Posterior vena cava (tissue), 2 donors: ENCODE results near the gene C12orf76. TPM values are rescaled to one million over a fixed set of nuclear protein-coding genes. Genes with fewer than 3 reads are reported as not detected.
"Not testable (repeated sequence)": the region's sequence is repeated elsewhere in the genome, so short reads cannot be mapped to it uniquely, and the experiment has no call there.

ENCODE experiments used
- DNase-seq: peaks from one replicate; pipeline ENCODE4 v3.0.0-alpha.2; 2020; ENCODE audit warnings: low spot score
- intact Hi-C, 2 donors: fragments of 100-400 bp; cut with DNase I; formaldehyde crosslinking; loops; one replicate each; pipeline versions ENCODE4 v1.14.1 to v1.14.2; 2022 to 2023
- total RNA-seq, 2 donors: library from RNA; stranded (reverse); fragmentation: NEBNext Ultra II Directional; extraction: Animal tissue kit (Norgen Biotek cat#: 25700); gene quantifications; one replicate each; pipeline ENCODE4 v1.2.1, GENCODE V29; 2021
- donor health status: DM: yes; HTN: yes; CAD: no.
- donor health status: DM: yes; HTN: yes; CAD: no.

Gene C12orf76
- total RNA-seq, 2 donors from 2014 or later: 6.7 to 9.2 TPM

GRCh38 chr12:110035534-110036104 lies 12.7 kb downstream of the C12orf76 start:
- DNase-seq: no peak
- intact Hi-C loops: no loop called here

DNA sequence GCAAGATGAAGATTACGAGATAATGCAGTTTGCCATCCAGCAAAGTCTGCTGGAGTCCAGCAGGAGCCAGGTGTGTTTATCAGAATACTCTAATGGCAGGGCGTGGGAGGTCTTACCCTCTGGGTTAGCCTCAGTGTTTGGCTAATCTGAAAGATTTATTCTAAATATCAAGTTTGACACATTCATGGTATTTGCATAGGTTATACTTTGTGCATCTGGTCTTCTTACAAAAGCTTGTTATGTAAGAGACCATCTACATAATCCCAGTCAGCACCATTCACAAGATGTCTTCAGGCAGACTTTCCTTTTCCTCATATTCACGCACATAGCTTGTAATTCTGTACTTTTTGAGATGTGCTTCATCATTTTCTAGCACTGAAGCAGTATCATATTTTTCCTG lies 14.4 kb downstream of the C12orf76 start:
- DNase-seq: no peak
- intact Hi-C loops: no loop called here

GRCh38 chr12:110029290-110029815 lies 19.0 kb downstream of the C12orf76 start:
- no peak for DNase-seq
- intact Hi-C loops: no loop called here

DNA sequence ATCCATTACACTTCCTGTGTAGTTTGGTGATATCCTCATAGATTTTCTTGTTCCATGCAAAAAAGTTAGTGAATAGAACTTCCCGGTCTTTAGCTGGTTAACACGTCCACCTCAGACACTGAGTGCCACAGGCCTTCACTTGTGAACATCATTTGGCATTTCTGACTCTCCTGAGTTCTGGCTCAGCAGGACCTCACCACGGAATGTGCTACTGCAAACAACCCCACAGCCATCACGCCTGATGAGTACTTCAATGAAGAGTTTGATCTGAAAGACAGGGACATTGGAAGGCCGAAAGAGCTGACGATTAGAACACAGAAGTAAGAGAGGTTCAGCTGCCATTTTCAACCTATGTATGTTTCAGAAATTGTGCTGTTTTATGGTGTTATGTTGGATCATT lies 20.0 kb downstream of the C12orf76 start:
- DNase-seq: no peak
- intact Hi-C loops: no loop called here

DNA sequence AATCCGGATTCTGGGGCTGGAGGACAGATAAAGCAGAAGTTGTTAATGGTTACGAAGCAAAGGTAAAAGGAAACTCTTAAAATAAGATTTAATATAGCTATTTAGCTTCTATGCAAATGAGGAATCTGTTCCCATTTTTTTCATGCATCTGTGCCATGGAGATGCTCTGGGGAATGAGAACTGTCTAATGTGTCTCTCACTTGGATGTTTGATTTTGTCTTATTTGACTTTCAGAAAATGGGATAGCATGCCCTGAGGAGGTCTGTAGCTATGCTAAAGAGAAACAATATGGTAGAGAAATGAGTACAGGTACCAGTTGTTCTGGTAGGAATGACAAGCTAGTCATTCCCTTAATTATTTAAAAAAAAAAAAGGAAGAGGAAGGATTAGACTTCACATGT lies 24.3 kb downstream of the C12orf76 start:
- no peak for DNase-seq
- intact Hi-C loops: no loop called here

DNA sequence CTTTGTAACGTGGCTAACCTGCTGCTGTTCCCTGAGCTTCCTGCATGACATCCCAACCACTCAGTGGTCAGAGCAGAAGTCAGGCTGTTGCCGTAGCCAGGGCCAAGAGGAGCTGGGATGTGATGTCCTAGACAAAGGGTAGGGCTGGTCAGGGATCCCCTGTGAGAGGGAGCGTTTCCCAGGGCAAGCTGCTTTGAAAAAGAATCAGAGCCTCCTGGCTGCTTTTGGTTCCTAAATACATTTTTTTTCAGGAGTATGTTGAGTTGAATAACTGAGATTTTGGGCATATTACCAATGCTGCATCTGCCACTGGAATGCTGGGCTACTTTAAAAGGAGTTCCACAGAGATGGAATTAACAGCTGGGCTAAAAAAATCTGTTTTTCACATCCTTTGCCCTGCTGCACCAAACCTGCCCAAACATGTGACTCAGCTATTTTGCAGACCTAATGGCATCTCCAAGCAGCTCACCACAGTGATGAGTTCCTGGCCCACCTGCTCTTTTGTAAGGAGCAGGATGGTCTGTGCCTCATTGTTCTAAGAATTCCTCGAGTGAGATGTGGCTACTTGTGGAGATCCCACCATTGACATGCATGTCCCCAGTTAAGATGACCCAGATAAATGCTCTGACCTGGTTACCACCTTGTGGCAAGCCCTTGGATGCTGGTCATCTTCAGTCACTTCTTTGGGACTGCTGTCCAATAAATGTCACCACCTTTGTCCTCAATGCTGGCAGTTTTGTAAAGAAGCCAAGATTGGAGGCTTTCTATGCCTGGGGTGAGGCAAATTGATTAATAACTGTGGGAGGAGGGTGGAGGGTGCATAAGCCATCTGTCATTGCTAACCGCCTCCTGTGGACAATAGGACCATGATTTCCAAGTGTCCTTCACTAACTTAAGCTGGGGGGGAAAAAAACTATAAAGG lies 25.0 kb downstream of the C12orf76 start:
- intact Hi-C loops: no loop called here
- no peak for DNase-seq

DNA sequence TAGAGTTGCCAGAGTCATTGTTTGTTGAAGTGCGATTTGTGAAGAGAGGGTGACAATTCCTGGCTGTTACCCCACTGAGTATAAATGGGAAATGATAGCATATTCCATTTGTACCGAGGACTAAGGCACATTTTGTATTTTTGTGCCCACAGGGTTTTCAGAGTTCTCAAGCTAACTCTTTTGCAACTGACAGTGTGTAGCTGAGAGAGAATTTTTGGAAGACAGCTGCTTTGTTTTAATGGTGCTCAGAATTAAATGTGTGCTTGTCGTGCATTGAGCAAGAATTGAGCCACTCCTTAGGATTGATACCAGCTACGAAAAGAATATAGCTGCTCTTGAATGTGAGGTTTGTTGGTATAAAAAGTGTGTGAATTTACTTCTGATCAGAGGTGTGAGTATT lies 27.4 kb downstream of the C12orf76 start:
- no peak for DNase-seq
- intact Hi-C loops: no loop called here

DNA sequence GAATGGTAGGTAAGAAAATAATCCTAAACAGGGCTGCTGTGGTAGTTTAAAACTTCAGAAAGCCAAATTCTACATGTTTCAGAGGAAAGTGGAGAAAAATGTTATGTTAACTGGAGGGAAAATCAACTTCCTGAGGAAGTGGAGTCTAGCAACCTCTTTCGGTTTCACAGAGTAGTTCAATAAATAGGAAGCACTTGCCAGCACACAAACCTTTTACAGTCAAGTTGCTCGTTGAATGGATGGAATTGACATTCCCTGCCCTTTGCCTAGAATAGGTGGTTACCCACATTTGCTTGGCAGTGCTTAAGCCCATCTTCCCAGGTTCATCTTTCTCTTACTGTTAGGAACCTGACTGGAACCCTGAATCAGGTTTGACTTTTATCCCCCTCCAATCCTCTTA lies 33.2 kb downstream of the C12orf76 start:
- DNase-seq: no peak
- intact Hi-C loops: no loop called here

DNA sequence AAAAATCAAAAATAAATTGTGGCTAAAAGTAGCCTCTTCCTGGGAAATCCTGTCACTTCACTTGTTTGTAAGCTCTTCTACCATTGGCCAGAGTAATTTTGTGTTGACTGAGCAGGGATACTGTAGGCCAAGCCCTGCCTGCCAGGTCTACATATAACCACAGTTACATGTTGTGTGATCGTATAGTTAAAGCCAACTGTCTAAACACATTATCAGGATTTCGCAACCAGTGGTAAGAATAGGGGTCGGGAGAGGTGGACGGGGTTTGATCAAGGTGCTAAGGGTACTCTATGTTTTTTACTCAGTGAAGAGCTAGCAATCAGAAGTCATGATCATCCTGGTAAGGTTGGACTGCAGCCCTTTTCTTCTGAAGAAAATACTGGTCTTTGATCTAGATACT lies 35.7 kb downstream of the C12orf76 start:
- DNase-seq: no peak
- intact Hi-C loops: no loop called here

DNA sequence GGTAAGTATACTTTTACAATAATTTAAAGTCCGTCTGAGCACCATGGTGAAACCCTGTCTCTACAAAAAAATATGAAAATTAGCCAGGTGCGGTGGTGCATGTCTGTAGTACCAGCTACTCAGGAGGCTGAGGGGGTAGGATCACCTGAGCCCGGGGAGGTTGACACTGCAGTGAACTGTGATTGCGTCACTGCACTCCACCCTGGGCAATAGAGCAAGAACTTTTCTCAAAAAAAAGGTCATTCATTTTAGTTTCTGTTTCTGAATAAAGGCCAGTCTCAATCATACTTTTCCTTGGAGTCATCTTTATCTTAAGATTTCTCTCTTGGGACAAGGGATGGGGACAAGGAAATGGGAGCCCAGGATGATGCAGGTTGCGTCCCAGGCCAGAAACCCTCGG lies 36.2 kb downstream of the C12orf76 start:
- no peak for DNase-seq
- intact Hi-C loops: no loop called here

DNA sequence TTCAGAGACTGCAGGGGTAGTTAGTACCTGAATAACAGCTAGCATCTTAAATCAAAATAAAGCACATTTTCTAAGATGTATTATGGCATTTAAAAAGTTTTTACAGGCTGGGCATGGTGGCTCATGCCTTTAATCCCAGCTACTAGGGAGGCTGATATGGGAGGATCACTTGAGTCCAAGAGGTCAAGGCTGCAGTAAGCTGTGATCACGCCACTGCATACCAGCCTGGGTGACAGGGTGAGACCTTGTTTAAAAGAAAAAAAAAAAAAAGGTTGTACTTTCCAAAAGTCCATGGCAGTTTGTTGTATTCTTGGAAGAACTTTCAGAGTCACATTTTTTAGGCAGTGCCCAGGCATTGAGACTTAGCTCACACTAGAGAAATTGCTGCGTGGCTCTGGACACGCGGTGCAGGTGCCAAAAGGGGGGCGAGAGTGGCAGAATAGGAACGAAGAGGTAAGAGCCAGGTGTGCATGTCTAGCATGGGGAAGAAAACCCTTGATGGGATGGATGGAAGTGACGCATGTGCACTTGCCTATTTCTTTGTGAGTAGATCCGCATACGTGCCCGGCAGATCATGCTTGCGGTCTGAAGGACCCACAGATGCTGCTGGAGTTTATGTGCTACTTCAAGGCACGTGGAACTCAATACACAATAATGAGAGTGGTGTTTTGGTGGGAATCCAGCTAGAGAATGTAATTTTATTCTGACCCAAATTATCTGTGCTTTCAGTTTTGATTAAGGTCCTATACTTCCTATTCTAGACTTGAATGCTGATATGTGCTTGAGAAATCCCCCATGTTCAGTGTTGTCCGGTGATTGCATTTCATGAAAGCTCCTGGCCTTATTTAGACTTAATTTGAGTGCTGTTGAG lies 37.2 kb downstream of the C12orf76 start:
- DNase-seq: no peak
- intact Hi-C loops: no loop called here

DNA sequence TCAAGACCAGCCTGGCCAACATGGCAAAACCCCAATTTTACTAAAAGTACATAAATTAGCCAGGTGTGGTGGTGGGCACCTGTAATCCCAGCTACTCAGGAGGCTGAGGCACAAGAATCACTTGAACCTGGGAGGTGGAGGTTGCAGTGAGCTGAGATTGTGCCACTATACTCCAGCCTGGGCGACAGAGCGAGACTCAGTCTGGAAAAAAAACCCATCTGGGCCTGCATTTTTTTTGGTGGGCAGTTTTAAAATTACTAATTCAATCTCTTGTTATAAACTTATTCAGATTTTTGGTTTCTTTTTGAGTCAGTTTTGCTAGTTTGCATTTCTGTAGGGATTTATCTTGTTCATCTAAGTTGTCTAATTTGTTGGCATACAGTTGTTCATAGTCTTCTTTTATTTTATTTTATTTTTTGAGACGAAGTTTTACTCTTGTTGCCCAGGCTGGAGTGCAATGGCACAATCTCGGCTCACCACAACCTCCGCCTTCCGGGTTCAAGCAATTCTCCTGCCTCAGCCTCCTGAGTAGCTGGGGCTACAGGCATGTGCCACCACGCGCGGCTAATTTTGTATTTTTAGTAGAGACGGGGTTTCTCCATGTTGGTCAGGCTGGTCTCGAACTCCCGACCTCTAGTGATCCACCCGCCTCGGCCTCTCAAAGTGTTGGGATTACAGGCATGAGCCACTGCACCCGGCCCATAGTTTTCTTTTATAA lies 39.5 kb downstream of the C12orf76 start:
- intact Hi-C loops, DNase-seq: not testable (repeated sequence)

DNA sequence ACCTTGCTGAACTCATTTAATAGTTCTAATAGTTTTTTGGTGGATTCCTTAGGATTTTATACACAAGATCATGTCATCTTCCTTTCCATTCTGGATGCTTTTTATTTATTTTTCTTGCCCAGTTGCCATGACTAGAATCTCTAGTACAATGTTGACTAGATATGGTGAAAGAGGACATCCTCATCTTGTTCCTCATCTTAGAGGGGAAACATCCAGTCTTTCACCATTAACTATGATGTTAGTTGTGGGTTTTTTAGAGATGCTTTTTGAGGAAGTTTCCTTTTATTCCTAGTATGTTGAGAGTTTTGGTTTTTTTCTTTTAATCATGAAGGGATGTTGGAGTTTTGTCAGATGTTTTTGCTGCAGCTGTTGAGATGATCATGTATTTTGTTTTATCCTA lies 40.4 kb downstream of the C12orf76 start:
- intact Hi-C loops: no loop called here
- no peak for DNase-seq

GRCh38 chr12:110006115-110006514 lies 42.2 kb downstream of the C12orf76 start:
- no peak for DNase-seq
- intact Hi-C loops: no loop called here

GRCh38 chr12:110005319-110005973 lies 42.9 kb downstream of the C12orf76 start:
- intact Hi-C loops: no loop called here
- no peak for DNase-seq

- intact Hi-C loops: no loop called here
- DNase-seq: no peak
These were observed 43.7 kb downstream of the C12orf76 start for GRCh38 chr12:110004598-110004997.

DNA sequence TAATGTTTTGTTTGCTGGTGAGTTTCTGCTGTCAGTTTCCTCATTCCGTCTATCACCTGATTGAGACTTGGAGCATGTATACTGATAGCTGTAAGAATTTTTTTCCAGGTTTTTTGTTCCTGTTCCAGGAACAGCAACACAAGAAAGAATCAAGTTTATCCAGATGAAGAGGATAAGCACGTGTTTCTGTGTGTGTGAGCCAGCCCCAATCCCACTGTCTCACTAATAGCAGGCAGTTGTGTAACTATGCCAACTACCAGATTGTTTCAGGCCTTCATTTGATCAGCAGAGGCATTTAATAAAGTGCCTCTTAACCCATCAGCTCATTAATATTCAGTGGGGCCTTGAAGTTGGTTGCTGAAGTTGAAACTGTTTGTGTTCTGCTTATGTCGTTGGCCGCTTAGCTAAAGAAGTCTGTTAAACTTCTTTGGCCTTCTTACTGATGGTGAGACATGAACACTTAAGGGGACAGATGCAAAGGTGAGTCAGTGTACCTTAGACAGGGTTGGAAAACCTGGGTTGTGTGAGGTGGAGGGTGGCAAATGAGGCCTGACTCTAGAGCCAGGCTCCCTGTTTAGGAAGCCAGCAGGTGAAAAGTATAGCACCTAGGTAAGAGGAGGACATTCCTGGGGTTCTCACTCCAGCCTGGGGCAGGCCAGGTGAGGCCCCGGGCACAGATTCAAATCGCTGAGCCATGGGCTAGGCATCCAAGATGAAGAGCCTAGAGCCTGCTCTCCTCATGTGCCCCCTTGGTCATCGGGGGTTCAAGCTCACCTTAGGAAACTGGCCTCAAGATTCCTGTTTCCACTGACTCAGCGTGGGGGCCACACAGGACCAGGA lies 45.4 kb downstream of the C12orf76 start:
- intact Hi-C loops: no loop called here
- DNase-seq: no peak

- intact Hi-C loops: no loop called here
- DNase-seq: no peak
These were observed 46.7 kb downstream of the C12orf76 start for GRCh38 chr12:110001596-110001995.
